H1 (cell line): ENCODE results near the gene MEDAG. TPM values are rescaled to one million over a fixed set of nuclear protein-coding genes. Genes with fewer than 3 reads are reported as not detected.

Experiments used
- CTCF ChIA-PET: fragments of 300-600 bp; sonication (Branson Sonifier 250); formaldehyde crosslinking; loops from one replicate; lab custom pipeline; 2021; ENCODE audit not compliant: partially characterized antibody; lab: Charles Lee
- POLR2A ChIA-PET: fragments of 300-600 bp; sonication (Branson Sonifier 250); formaldehyde crosslinking; loops from one replicate; lab custom pipeline; 2021; ENCODE audit warnings: inconsistent platforms; ENCODE audit not compliant: partially characterized antibody; lab: Charles Lee
- DNase-seq, 2 experiments: peaks; one replicate each; pipeline versions ENCODE4 v3.0.0 to v3.0.0-alpha.2; 2010 to 2022; ENCODE audit warnings: low spot score in 2 of 2, low read depth in 1 of 2, mixed read lengths in 1 of 2
- FAIRE-seq: peaks from 2 replicates; lab custom pipeline; 2011; peaks lifted over from hg19 to GRCh38; lab: Jason Lieb, UNC
- H2AFZ ChIP-seq: 2 replicates; pipeline ENCODE4 v1.8.1; 2012; ENCODE audit warnings: low read length, inconsistent platforms
- H2AK5ac ChIP-seq: 2 replicates; pipeline ENCODE4 v1.6.1; 2013; ENCODE audit warnings: low read depth, low read length
- H2BK120ac ChIP-seq: replicated peaks from 2 replicates; pipeline ENCODE3; 2013; ENCODE audit warnings: low read depth, low read length, inconsistent platforms
- H2BK12ac ChIP-seq: 2 replicates; pipeline ENCODE4 v1.6.1; 2013; ENCODE audit warnings: low read depth, low read length
- H2BK15ac ChIP-seq: 2 replicates; pipeline ENCODE4 v1.6.1; 2013; ENCODE audit warnings: low read length
- H2BK20ac ChIP-seq: 2 replicates; pipeline ENCODE4 v1.6.1; 2013; ENCODE audit warnings: low read length
- H2BK5ac ChIP-seq: 2 replicates; pipeline ENCODE4 v1.6.1; 2013; ENCODE audit warnings: low read depth, low read length
- H3K14ac ChIP-seq: 2 replicates; pipeline ENCODE4 v1.6.1; 2013; ENCODE audit warnings: inconsistent platforms; ENCODE audit not compliant: insufficient read length
- H3K18ac ChIP-seq: 2 replicates; pipeline ENCODE4 v1.6.1; 2013; ENCODE audit warnings: low read length; ENCODE audit errors: extremely low read depth
- H3K23ac ChIP-seq: 2 replicates; pipeline ENCODE4 v1.6.1; 2013; ENCODE audit warnings: inconsistent platforms; ENCODE audit not compliant: insufficient read length
- H3K23me2 ChIP-seq: 2 replicates; pipeline ENCODE4 v1.6.1; 2013; ENCODE audit warnings: low read depth, low read length
- H3K27ac ChIP-seq: 2 replicates; pipeline ENCODE4 v1.6.1; 2011; ENCODE audit warnings: low read depth, low read length, inconsistent platforms
- H3K27me3 ChIP-seq, 4 experiments: replicated peaks in 1 of 4; 1 replicate in 1 of 4; 2 replicates in 3 of 4; pipeline versions ENCODE4 v1.6.1 to v1.8.1; 2011 to 2013; ENCODE audit warnings: low read length in 3 of 4, mild to moderate bottlenecking in 3 of 4, inconsistent platforms in 2 of 4, mixed read lengths in 2 of 4, moderate library complexity in 1 of 4; ENCODE audit not compliant: control insufficient read depth in 3 of 4, insufficient read depth in 3 of 4; ENCODE audit errors: extremely low read depth in 1 of 4
- H3K36me3 ChIP-seq, 4 experiments: 2 replicates each; pipeline versions ENCODE4 v1.6.1 to v1.8.1; 2011 to 2013; ENCODE audit warnings: mild to moderate bottlenecking in 4 of 4, low read length in 3 of 4, moderate library complexity in 2 of 4, control low read depth in 1 of 4, inconsistent platforms in 1 of 4; ENCODE audit not compliant: insufficient read depth in 4 of 4, control insufficient read depth in 2 of 4
- H3K4ac ChIP-seq: replicated peaks from 2 replicates; pipeline ENCODE3; 2013; ENCODE audit warnings: low read length, low read depth, mixed read lengths, inconsistent platforms; ENCODE audit not compliant: insufficient read length
- H3K4me1 ChIP-seq, 4 experiments: replicated peaks in 1 of 4; 1 replicate in 1 of 4; 2 replicates in 3 of 4; pipeline versions ENCODE4 v1.6.1 to v1.8.1; 2011 to 2013; ENCODE audit warnings: low read length in 3 of 4, inconsistent platforms in 2 of 4, mixed read lengths in 1 of 4; ENCODE audit not compliant: insufficient read depth in 4 of 4, control insufficient read depth in 3 of 4
- H3K4me2 ChIP-seq, 2 experiments: 2 replicates each; pipeline versions ENCODE4 v1.6.1 to v1.8.1; 2011 to 2013; ENCODE audit warnings: low read depth in 2 of 2, low read length in 2 of 2, control low read depth in 1 of 2, inconsistent platforms in 1 of 2, mild to moderate bottlenecking in 1 of 2; ENCODE audit not compliant: insufficient read depth in 1 of 2
- H3K4me3 ChIP-seq, 4 experiments: fragments of 200-600, 300-600 bp in 1 of 4; sonication (generic), shearing (Covaris generic), sonication (Bioruptor Twin) in 1 of 4; 2 replicates each; pipeline versions ENCODE4 v1.5.1 to v1.8.1; 2011 to 2016; ENCODE audit warnings: low read length in 4 of 4, low read depth in 3 of 4, control low read depth in 2 of 4, inconsistent platforms in 2 of 4, mild to moderate bottlenecking in 2 of 4, mixed read lengths in 1 of 4, moderate library complexity in 1 of 4; ENCODE audit not compliant: insufficient read depth in 2 of 4; ENCODE audit errors: extremely low read depth in 1 of 4
- H3K56ac ChIP-seq: replicated peaks from 2 replicates; pipeline ENCODE3; 2013; ENCODE audit warnings: low read depth, mild to moderate bottlenecking, mixed read lengths, low read length, inconsistent platforms; ENCODE audit not compliant: insufficient read length
- H3K79me1 ChIP-seq: 2 replicates; pipeline ENCODE4 v1.6.1; 2013; ENCODE audit warnings: low read depth, low read length, control low read depth
- H3K79me2 ChIP-seq, 2 experiments: 2 replicates each; pipeline versions ENCODE4 v1.6.1 to v1.8.1; 2012 to 2013; ENCODE audit warnings: low read length in 2 of 2, mild to moderate bottlenecking in 2 of 2, inconsistent platforms in 1 of 2; ENCODE audit not compliant: insufficient read depth in 2 of 2, control insufficient read depth in 1 of 2
- H3K9ac ChIP-seq, 4 experiments: replicated peaks in 1 of 4; 1 replicate in 1 of 4; 2 replicates in 3 of 4; pipeline versions ENCODE4 v1.6.1 to v1.8.1; 2011 to 2013; ENCODE audit warnings: low read depth in 3 of 4, low read length in 3 of 4, control low read depth in 2 of 4, mild to moderate bottlenecking in 2 of 4, moderate library complexity in 2 of 4, inconsistent platforms in 1 of 4; ENCODE audit errors: extremely low read depth in 1 of 4
- H3K9me3 ChIP-seq, 2 experiments: 2 replicates each; pipeline versions ENCODE4 v1.6.1 to v1.8.1; 2012 to 2013; ENCODE audit warnings: mild to moderate bottlenecking in 2 of 2, moderate library complexity in 2 of 2, control low read depth in 1 of 2, inconsistent platforms in 1 of 2, low read depth in 1 of 2, low read length in 1 of 2, mixed read lengths in 1 of 2; ENCODE audit not compliant: insufficient read depth in 2 of 2
- H4K20me1 ChIP-seq, 2 experiments: replicated peaks in 1 of 2; 2 replicates each; pipeline versions ENCODE3 to v1.8.1; 2011 to 2013; ENCODE audit warnings: inconsistent platforms in 2 of 2, low read length in 2 of 2, mild to moderate bottlenecking in 1 of 2; ENCODE audit not compliant: insufficient read depth in 2 of 2, control insufficient read depth in 1 of 2
- H4K5ac ChIP-seq: 2 replicates; pipeline ENCODE4 v1.6.1; 2013; ENCODE audit warnings: low read length, low read depth, mixed read lengths, inconsistent platforms; ENCODE audit not compliant: insufficient read length
- H4K8ac ChIP-seq: 2 replicates; pipeline ENCODE4 v1.8.0; 2013; ENCODE audit warnings: mild to moderate bottlenecking, moderate library complexity, low read length, inconsistent platforms; ENCODE audit not compliant: insufficient read depth; ENCODE audit errors: extremely low read depth
- H4K91ac ChIP-seq: replicated peaks from 2 replicates; pipeline ENCODE3; 2013; ENCODE audit warnings: low read length, mixed read lengths, inconsistent platforms; ENCODE audit not compliant: insufficient read length
- EGR1 ChIP-seq: IDR thresholded peaks from 2 replicates; pipeline ENCODE4 v1.6.1; 2011; ENCODE audit warnings: low read depth, low read length, borderline replicate concordance
- HDAC6 ChIP-seq: IDR thresholded peaks from one replicate; pipeline ENCODE4 v1.7.1; 2012; ENCODE audit warnings: low read depth, mild to moderate bottlenecking, inconsistent platforms, low read length, moderate library complexity
- JUN ChIP-seq: IDR thresholded peaks from 2 replicates; pipeline ENCODE4 v1.6.1; 2011; ENCODE audit warnings: low read depth, mild to moderate bottlenecking, improper control_type of control experiment, low read length
- KDM1A ChIP-seq: fragments of 200-600, 300-600 bp; sonication (generic); IDR thresholded peaks from 2 replicates; pipeline ENCODE4 v1.7.1; 2016; ENCODE audit warnings: mild to moderate bottlenecking, low read length, borderline replicate concordance
- MAFK ChIP-seq: IDR thresholded peaks from 2 replicates; pipeline ENCODE4 v1.6.1; 2012; ENCODE audit warnings: low read depth, mild to moderate bottlenecking, improper control_type of control experiment, low read length
- SP4 ChIP-seq: IDR thresholded peaks from 2 replicates; pipeline ENCODE4 v1.6.1; 2012; ENCODE audit warnings: low read length, inconsistent platforms
- WGBS, 2 experiments: shearing (Covaris generic) in 1 of 2; methylation state at CpG; one replicate each; pipeline versions ENCODE4 v1.1.6 to v1.1.7; 2013 to 2015; ENCODE audit warnings: low lambda C conversion rate in 2 of 2, mixed read lengths in 2 of 2, inconsistent platforms in 1 of 2, low coverage in 1 of 2, missing lambda C conversion rate in 1 of 2; ENCODE audit not compliant: insufficient replicate concordance in 2 of 2, insufficient coverage in 1 of 2, insufficient read length in 1 of 2; ENCODE audit errors: extremely low coverage in 1 of 2, missing lambda C conversion rate in 1 of 2; 5-methylcytosine and 5-hydroxymethylcytosine counted together
- polyA plus RNA-seq, 7 experiments: library from polyadenylated mRNA; depleted of rRNA in 3 of 7; stranded (reverse) in 5 of 7; unstranded in 2 of 7; fragments of >200 nt in 5 of 7; fragments of 200-250 nt in 2 of 7; gene quantifications; 1 replicate in 5 of 7; 2 replicates in 1 of 7; 4 replicates in 1 of 7; pipeline versions ENCODE4 v1.2.1 to v1.2.3, GENCODE V29; 2011 to 2013; ENCODE audit warnings: missing spikeins in 2 of 7, mixed read lengths in 2 of 7
- total RNA-seq: library from RNA; stranded (reverse); fragmentation: NEBNext Ultra II Directional; extraction: Animal tissue kit (Norgen Biotek cat#: 25700); gene quantifications from 2 replicates; pipeline ENCODE4 v1.2.1, GENCODE V29; 2021
- TF ChIP-seq, protein P1 (sequence below): IDR thresholded peaks from 2 replicates; pipeline ENCODE4 v1.6.1; 2012; ENCODE audit warnings: inconsistent platforms

Gene MEDAG
- total and polyA plus RNA-seq, 2 of the 8 experiments (the other 6 are each of a cell fraction or from before 2014, with no cell fraction given): 2.1 to 3.1 TPM

DNA sequence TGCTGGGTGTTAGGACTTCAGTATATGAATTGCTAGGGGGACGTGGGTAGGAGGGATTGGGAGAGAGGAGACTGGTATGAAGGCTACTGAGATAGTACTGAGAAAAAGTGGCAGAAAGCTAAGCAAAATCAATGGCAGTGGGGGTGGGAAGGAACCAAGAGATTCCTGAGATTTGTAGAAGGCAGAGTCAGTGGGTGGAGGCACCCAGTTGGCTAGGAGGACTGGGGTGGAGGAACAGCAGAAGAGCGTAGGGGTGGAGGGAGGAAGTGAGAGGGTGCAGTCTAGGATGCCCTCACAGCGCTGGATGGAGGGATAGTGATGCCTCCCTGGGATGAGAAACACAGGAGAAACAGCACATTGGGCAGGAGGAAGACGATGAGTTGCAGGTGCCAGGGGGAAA is 5.6 kb upstream of the MEDAG start:
- FAIRE-seq (no peak), DNase-seq (no peak)
- no peak overlapping the region for H3K27ac ChIP-seq
- TF ChIP-seq EGR1: no peak
- no peak for TF ChIP-seq HDAC6
- TF ChIP-seq MAFK: no peak
- TF ChIP-seq KDM1A: no peak
- TF ChIP-seq, protein P1, sequence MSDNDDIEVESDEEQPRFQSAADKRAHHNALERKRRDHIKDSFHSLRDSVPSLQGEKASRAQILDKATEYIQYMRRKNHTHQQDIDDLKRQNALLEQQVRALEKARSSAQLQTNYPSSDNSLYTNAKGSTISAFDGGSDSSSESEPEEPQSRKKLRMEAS: no peak
- TF ChIP-seq SP4: no peak
- no peak for TF ChIP-seq JUN
- ChIA-PET CTCF (interaction anchor here (0.8 to 2.0 kb wide), 6 partner anchors 7 to 144 kb away, joined by 3 to 14 read pairs (median 4); no protein-coding TSS in a partner anchor), POLR2A (interaction anchor here (0.9 kb wide), 1 partner anchor 146 kb away, joined by 3 read pairs; no protein-coding TSS in a partner anchor)
- H3K4ac ChIP-seq: no peak overlapping the region
- H4K20me1 ChIP-seq: no peaks in the 10 kb centered on the region
- no peaks in the 10 kb centered on the region for H3K36me3 ChIP-seq
- no peak overlapping the region for H3K23ac ChIP-seq
- H3K9me3 ChIP-seq: no peaks in the 10 kb centered on the region
- no peak overlapping the region for H2AK5ac ChIP-seq
- no peak overlapping the region for H2BK20ac ChIP-seq
- no peak overlapping the region for H3K4me2 ChIP-seq
- H2BK5ac ChIP-seq: no peak overlapping the region
- H3K4me3 ChIP-seq: no peak overlapping the region
- H3K56ac ChIP-seq: no peak overlapping the region
- H2BK120ac ChIP-seq: no peak overlapping the region
- no peak overlapping the region for H4K5ac ChIP-seq
- peaks cover 0 to 4% (median 0%) of the 10 kb centered on the region in 4 experiments; a peak in 1 of 7 replicates for H3K4me1 ChIP-seq
- no peak overlapping the region for H3K9ac ChIP-seq
- no peak overlapping the region for H3K14ac ChIP-seq
- H3K23me2 ChIP-seq: peaks cover 2% of the 10 kb centered on the region; the same call in 1 of the 2 replicates
- H3K79me1 ChIP-seq: no peaks in the 10 kb centered on the region
- H2AFZ ChIP-seq: no peak overlapping the region
- peaks cover 0 to 2% (median 0%) of the 10 kb centered on the region in 4 experiments; a peak in 3 of 7 replicates for H3K27me3 ChIP-seq
- no peaks in the 10 kb centered on the region for H3K79me2 ChIP-seq
- H3K18ac ChIP-seq: no peak overlapping the region
- no peak overlapping the region for H2BK15ac ChIP-seq
- 85% methylated on average over 4 of the region's 4 CpGs; no CpG with 5 or more reads in 1 of the 2 experiments for WGBS, 2 experiments
- no peak overlapping the region for H2BK12ac ChIP-seq
- H4K91ac ChIP-seq: no peak overlapping the region
- no peak overlapping the region for H4K8ac ChIP-seq
